ENCODE data around the gene TRAPPC1.

DNA sequence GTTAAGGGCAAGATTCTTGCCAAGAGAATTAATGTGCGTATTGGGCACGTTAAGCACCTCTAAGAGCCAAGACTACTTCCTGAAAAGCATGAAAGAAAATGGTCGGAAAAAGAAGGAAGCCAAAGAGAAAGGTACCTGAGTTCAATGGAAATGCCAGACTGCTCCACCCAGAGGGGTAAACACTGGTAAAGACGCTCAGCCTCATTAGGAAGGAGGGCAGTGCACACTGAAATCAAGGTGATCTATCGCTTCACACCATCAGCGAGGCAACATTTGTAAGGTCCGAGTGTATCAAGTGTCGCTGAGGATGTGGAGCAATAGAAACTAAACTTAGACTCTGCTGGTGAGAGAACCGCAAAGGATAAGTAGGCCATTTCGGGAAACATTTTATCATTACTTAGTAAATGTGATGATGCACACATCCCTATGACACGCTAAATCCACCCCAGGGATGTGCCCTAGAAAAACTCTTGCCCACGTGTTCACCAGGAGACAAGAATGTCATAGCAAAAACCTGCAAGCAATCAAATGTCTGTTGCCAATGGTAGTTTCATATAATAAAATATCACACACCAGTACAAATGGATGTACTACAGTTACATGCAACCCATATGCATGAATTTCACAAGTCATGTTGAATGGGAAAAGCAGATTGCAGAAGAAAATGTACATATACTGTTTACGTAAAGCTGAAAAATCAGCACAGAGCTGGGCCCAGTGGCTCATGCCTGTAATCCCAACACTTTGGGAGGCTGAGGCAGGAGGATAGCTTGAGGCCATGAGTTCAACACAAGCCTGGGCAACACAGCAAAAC, 23.9 kb upstream of the TRAPPC1 start:
- no peak for TF ChIP-seq POLR2A (IDR thresholded peaks at IDR 0.05)
- TF ChIP-seq POLR2AphosphoS5 (IDR thresholded peaks at IDR 0.05) = no peak

Data from prostate gland (tissue), 1 donor.